Right lobe of liver (tissue), 6 donors: ENCODE data around the gene SPDYE2. TPM values are rescaled to one million over a fixed set of nuclear protein-coding genes. Genes with fewer than 3 reads are reported as not detected.
"Not testable (repeated sequence)": the region's sequence is repeated elsewhere in the genome, so short reads cannot be mapped to it uniquely, and the experiment has no call there.

Source experiments
- ATAC-seq, 4 donors: fragments of 200-7000 bp; cut with Tn5 transposase; one replicate each; pipeline ENCODE4 v1.9.1; 2020; ENCODE audit warnings: mild to moderate bottlenecking in 4 of 4, moderate library complexity in 4 of 4
- DNase-seq, 3 donors: peaks; one replicate each; pipeline ENCODE4 v3.0.0-alpha.2; 2020
- H3K27ac ChIP-seq, 3 donors: fragments of 200-600 bp; one replicate each; pipeline ENCODE4 v1.8.0; 2022
- H3K27me3 ChIP-seq, 2 donors: fragments of 200-600 bp; one replicate each; pipeline ENCODE4 v1.8.0; 2022
- H3K36me3 ChIP-seq, 4 donors: fragments of 200-600 bp; sonication (generic) in 1 of 4; one replicate each; pipeline versions ENCODE4 v1.5.1 to v1.8.0; 2017 to 2022; ENCODE audit warnings: control low read depth in 1 of 4
- H3K4me1 ChIP-seq, 4 donors: fragments of 200-600 bp; sonication (generic) in 1 of 4; one replicate each; pipeline versions ENCODE4 v1.5.1 to v1.8.0; 2017 to 2022; ENCODE audit warnings: control low read depth in 1 of 4
- H3K4me3 ChIP-seq, 3 donors: fragments of 200-600 bp; one replicate each; pipeline ENCODE4 v1.8.0; 2022
- H3K9me3 ChIP-seq, 4 donors: fragments of 200-600 bp; sonication (generic) in 1 of 4; one replicate each; pipeline versions ENCODE4 v1.5.1 to v1.8.0; 2017 to 2022; ENCODE audit warnings: control low read depth in 1 of 4
- WGBS: methylation state at CpG from one replicate; pipeline ENCODE4 v1.1.6; 2018; ENCODE audit warnings: low coverage, low lambda C conversion rate; ENCODE audit not compliant: insufficient coverage; ENCODE audit errors: missing lambda C conversion rate; 5-methylcytosine and 5-hydroxymethylcytosine counted together
- intact Hi-C, 2 donors: fragments of 100-400 bp; cut with DNase I; formaldehyde crosslinking; loops; one replicate each; pipeline versions ENCODE4 v1.11.2 to v1.14.1; 2022
- long read RNA-seq: library from polyadenylated mRNA; unstranded; transcript quantifications from one replicate; pipeline ENCODE4 v2.0.0, GENCODE V29; 2019
- total RNA-seq, 6 experiments: library from RNA; depleted of rRNA in 2 of 6; stranded (reverse); fragments of >200 nt in 2 of 6; fragmentation: NEBNext Ultra II Directional in 3 of 6; extraction: Animal tissue kit (Norgen Biotek cat#: 25700) in 3 of 6; gene quantifications; one replicate each; pipeline versions ENCODE4 v1.1.0 to v1.2.4, GENCODE V29; 2016 to 2023
- donor health status: DM: no; HTN: yes; CAD: no.
- donor health status: DM: no; HTN: no; CAD: no.
- donor health status: DM: no; HTN: no; CAD: no.
- donor health status: DM: no; HTN: yes; CAD: no.
- donor health status: DM: no; HTN: yes; CAD: no.

SPDYE2 gene, protein sequence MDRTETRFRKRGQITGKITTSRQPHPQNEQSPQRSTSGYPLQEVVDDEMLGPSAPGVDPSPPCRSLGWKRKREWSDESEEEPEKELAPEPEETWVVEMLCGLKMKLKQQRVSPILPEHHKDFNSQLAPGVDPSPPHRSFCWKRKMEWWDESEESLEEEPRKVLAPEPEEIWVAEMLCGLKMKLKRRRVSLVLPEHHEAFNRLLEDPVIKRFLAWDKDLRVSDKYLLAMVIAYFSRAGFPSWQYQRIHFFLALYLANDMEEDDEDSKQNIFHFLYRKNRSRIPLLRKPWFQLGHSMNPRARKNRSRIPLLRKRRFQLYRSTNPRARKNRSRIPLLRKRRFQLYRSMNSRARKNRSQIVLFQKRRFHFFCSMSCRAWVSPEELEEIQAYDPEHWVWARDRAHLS
- under 1 TPM in 2 of 6 experiments, not detected in 4; 0.13 to 0.30 TPM for total RNA-seq
- long read RNA-seq, partial matches to known transcripts: 0 of 2 reads
- long read RNA-seq, other reads (novel, unspliced or antisense): 2 of 2 reads

DNA sequence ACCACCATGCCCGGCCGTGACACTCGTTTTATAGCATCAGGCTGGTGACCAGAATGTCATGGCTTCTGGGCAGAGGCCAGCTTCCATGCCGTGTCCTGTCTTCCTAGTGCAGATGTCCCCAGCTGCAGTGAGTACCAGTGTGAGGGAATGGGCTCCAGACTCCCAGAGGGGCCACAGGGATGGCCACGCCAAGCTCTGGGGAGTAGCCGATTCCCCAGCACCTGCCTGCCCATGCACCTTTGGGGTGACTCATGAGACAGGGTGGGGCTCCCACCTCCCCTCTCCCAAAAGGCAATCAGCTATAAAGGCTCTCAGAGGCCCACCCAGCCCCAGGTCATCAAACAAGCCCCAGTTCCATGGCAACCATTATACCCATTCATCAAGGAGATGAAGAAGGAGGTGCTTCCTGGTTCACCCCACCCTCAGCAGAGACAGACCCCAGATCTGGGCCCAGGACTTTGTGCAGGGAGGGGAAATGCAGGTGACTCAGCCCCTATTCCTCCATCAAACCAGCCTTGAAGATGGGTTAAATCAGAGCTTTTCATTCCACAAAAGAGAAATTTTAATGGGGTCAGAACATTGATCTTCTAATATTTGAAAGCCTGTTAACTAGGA, at the start of gene SPDYE2:
TSS of gene SPDYE2 (plus strand) at position 419 of the 615 bp plus-strand sequence. CDS start 2,030 bp downstream, outside the sequence.
- ATAC-seq: peak in 2 of 4 donors; percentile 43 to 57
- H3K27ac ChIP-seq, H3K27me3 ChIP-seq, H3K4me3 ChIP-seq, intact Hi-C loops, H3K36me3 ChIP-seq, H3K9me3 ChIP-seq, H3K4me1 ChIP-seq, DNase-seq: not testable (repeated sequence)
- WGBS: no CpG with 5 or more reads among the region's 6 CpGs

DNA sequence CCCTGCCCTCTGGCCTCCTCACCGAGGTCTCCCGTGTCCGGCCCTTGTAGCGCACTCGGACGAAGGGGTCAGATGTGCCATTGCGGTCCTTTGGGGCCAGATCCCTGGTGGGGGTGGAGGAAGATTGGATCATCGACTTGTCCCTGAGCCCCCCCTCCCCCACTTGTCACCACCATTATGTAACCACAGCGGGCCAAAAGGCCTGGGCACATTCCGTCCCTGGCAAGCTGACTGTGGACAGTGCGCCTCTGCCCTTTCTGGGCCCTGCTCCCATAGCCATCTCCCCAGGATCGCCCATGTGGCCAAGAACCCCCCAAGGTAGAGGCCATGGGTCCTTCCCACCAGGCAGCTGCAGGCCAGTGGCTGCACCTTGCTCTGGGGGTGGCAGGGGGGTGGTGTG, 47.9 kb upstream of the SPDYE2 start:
- H3K27ac ChIP-seq, H3K36me3 ChIP-seq, H3K9me3 ChIP-seq, H3K4me3 ChIP-seq, intact Hi-C loops, H3K27me3 ChIP-seq, H3K4me1 ChIP-seq, DNase-seq: not testable (repeated sequence)
- no CpG with 5 or more reads among the region's 12 CpGs for WGBS
- peak in 3 of 4 donors; percentile 10 to 38 (median 37) for ATAC-seq

DNA sequence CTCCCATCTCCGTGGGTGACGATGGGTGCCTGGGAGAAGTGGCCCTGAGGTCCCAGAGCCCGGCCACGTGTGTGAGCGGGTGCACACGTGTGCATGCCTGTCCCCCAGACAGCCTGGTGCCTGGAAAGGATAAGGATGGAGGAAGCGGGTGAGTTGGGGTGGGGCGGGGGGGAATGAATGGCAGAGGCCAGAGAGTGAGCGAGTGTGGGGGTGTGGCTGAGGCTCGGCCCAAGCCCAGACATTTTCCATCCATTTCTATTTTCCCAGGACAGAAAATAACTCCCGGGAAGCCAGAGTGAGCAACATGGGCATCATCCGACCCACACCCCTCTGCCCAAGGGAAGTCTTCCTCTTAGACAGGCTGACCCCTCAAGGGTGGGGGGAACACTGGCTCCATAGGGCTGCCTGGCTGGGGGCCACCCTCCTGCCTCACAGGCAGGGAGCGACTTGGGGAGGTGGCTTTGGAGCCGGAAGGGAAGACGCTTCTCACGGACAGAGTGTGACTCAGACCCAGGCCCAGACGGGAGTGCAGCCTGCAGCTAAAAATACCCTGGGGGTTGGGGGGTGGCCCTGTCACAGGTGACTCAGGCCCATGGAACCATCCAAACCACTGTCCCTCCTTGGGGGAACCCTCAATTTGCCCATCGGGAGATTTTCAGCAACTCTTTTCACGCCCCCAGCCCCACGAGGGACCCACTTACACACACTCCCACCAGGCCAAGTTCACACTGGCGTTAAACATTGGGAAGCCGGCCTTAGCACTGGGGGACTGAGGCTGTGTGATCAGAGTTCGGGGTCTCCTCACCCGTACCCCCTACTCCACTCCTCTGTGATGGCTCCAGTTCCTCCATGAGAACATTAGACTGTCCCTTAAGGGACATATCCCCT, 45.5 kb upstream of the SPDYE2 start:
- H3K36me3 ChIP-seq, H3K4me3 ChIP-seq, intact Hi-C loops, H3K27me3 ChIP-seq, H3K27ac ChIP-seq, H3K4me1 ChIP-seq, H3K9me3 ChIP-seq: not testable (repeated sequence)
- peak in 3 of 4 donors; percentile 22 to 53 (median 43) for ATAC-seq
- peak in 1 of 3 donors; percentile 3 for DNase-seq
- WGBS: 84% methylated on average over 5 of the region's 24 CpGs

DNA sequence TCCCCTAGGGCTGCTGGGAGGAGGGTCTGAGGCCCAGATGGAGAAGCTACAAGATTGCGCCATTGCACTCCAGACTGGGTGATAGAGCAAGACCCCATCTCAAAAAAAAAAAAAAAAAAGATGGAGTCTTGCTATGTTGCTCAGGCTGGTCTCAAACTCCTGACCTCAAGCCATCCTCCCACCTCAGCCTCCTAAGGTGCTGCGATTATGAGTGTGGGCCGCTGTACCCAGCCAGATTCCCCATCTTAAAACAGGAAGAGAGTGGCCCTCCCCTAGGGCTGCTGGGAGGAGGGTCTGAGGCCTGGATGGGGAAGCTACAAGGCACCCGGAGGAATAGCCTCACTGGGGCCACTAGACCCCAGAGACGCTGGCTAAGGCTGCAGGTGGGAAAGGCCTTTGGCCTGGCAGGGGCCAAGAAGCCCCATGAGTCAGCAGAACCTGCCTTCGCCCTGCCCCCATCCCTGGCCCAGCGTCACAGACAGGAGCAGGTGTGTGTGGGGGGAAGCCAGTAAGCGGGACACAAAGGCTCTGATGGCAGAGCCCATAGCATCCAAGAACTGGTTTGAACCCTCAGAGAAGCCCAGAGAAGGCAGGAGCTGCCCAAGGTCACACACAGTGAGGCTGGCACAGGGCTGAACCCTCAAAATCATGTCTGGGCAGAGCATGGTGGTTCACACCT, 43.5 kb upstream of the SPDYE2 start:
- H3K4me1 ChIP-seq, H3K9me3 ChIP-seq, H3K27ac ChIP-seq, intact Hi-C loops, H3K27me3 ChIP-seq, H3K4me3 ChIP-seq, H3K36me3 ChIP-seq: not testable (repeated sequence)
- ATAC-seq: peak in 1 of 4 donors; percentile 3
- no CpG with 5 or more reads among the region's 8 CpGs for WGBS
- DNase-seq: peak in 2 of 3 donors; percentile 11 to 32

DNA sequence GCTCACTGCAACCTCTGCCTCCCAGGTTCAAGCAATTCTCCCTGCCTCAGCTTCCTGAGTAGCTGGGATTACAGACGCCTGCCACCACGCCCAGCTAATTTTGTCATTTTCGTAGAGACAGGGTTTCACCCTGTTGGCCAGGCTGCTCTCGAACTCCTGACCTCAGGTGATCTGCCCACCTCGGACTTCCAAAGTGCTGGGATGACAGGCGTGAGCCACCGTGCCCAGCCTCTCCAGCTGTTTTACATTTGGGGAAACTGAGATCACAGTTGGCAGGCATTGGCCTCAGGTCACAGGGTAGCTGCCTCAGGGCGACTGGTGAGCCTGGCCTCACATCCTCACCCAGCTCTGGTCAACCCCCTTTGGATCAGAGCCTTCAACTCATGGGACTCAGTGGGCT, 40.5 kb upstream of the SPDYE2 start:
- intact Hi-C loops, H3K9me3 ChIP-seq, H3K36me3 ChIP-seq, H3K27me3 ChIP-seq, H3K4me3 ChIP-seq, H3K27ac ChIP-seq, H3K4me1 ChIP-seq, ATAC-seq: not testable (repeated sequence)
- peak in 1 of 3 donors; percentile 24 for DNase-seq
- no CpG with 5 or more reads among the region's 8 CpGs for WGBS

DNA sequence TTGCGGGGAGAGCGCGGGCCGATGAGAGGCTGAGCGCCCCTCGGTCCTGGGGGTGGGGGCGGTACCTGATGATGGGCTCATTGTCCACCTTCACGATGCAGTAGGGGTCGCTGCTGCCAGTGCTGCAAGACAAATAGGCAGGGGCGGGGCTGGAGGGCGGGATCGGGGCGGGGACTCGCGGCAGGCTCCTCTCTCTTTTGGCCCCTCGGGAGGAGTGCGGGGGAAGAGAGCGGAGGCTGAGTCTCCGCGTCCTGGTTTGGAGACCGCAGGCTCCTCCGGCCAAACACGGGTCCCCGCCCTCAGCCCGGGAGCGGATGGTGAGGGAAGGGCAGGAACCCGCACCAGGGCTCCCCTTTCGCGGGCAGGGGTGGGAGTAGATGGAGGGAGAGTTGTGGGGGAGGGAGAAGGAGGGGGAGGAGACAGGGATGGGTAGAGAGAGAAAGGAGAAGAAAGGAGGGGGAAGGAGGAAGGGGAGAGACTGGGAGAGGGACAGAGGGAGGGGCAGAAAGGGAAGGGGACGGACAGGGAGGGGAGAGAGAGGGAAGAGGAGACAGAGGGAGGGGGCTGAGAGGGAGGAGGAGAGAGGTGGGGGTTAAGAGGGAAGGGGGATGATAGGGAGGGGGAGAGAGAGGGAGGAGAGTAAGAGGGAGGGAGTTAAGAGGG, 39.0 kb upstream of the SPDYE2 start:
- ATAC-seq: peak; percentile 36 to 51 (median 44)
- no CpG with 5 or more reads among the region's 30 CpGs for WGBS

DNA sequence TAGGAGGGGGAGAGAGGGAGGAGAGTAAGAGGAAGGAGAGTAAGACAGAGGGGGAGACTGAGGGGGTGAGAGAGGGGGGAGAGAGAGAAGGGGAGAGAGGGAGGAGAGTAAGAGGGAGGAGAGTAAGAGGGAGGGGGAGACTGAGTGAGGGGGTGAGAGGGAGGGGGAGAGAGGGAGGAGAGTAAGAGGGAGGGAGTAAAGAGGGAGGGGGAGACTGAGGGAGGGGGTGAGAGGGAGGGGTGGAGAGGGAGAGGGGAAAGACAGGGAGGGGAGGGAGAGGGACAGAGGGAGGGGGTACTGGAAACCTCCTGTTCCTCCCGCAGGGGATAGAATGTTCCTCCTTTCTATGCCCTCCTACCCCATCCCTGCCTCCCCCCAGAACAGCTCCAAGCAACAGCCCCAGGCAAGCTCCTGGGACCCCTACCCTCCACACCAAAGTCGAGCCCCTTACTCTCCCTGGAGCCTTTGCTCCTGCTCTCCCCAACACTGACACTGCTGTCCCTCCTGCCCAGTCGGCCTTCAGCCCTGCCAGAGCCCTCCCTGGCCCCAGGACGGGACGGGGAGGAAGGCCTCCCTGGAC, 38.3 kb upstream of the SPDYE2 start:
- ATAC-seq (peak; percentile 1 to 12 (median 4)), DNase-seq (peak; percentile 28 to 56 (median 47))
- not testable (repeated sequence) for H3K4me3 ChIP-seq

More for the DNA sequence above, 39.0 kb upstream of the SPDYE2 start:
- H3K36me3 ChIP-seq, H3K4me1 ChIP-seq, H3K9me3 ChIP-seq, intact Hi-C loops, DNase-seq, H3K4me3 ChIP-seq, H3K27ac ChIP-seq, H3K27me3 ChIP-seq: not testable (repeated sequence)

DNA sequence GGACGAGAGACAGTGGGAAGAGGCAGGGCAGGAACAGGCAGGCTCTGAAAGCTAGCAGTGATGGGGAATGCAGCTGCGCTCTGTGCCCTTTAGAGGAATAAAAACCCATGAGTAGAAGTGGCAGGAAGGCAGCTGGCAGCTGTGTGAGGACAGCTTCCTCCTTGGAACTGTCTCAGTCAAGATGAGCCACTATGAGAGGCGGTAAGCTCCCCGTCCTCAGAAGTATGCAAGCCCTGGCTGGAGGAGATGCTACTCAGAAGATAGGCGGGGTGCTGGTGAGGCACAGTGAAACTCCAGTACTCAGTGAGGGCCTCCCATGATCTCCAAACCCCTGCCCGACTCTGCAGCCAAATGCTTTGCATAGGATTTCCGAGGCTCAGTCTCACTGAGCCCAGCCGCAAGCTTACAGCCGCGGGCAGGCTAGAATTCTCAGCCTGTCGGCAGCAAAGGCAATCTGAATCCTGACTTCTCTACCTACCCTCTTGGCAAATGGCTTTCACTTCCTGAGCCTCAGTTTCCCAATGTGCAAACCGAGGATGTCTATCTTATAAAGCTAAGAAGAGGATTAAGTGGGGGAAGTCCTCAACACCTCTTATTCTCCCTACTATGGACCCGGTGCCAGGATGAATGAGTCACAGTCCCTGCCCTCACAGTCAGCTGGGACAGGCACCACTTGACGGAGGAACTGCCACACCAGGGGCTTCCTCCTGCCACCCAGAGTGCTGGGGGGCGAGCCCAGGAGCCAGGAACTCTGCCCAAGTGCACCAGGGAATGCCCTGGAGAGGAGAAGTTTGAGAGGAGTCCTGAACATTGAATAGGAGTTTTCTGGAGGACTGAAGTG, 35.9 kb upstream of the SPDYE2 start:
- intact Hi-C loops, H3K27me3 ChIP-seq, H3K27ac ChIP-seq, DNase-seq, H3K4me3 ChIP-seq, H3K9me3 ChIP-seq, H3K36me3 ChIP-seq, H3K4me1 ChIP-seq: not testable (repeated sequence)
- ATAC-seq: peak in 1 of 4 donors; percentile 10
- no CpG with 5 or more reads among the region's 15 CpGs for WGBS

More for the DNA sequence above, 38.3 kb upstream of the SPDYE2 start:
- H3K27me3 ChIP-seq, H3K4me1 ChIP-seq, H3K9me3 ChIP-seq, H3K36me3 ChIP-seq, intact Hi-C loops, H3K27ac ChIP-seq: not testable (repeated sequence)
- 23% methylated on average over 5 of the region's 5 CpGs for WGBS

DNA sequence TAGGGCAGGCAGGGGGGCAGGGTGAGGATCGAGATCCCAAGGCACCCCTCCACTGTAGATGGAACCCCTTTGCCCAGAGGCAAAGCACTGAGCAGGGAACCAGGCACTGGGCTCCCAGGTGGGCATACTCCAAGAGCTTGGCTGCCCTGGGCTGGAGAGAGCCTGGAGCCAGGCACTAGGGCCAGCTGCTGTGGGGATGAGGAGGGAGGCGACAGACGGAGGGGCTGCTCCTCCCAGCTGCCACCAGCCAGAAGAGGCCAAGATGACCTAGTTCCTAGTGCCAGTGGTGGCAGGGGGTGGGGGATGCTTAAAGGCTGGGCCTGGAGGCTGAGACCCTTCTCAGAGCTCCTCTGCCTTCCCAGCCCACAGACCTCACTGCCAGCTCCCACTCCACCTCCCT, 35.1 kb upstream of the SPDYE2 start:
- ATAC-seq: peak in 1 of 4 donors; percentile 1
- H3K27me3 ChIP-seq, H3K9me3 ChIP-seq, H3K27ac ChIP-seq, H3K36me3 ChIP-seq, H3K4me3 ChIP-seq, intact Hi-C loops, H3K4me1 ChIP-seq, DNase-seq: not testable (repeated sequence)
- WGBS: no CpG with 5 or more reads among the region's 3 CpGs
